ES-I3 (cell line): ENCODE measurements around the gene RALGPS2.
A peak's percentile ranks its signal among the peaks of the same experiment; 100 is the strongest.

Experiments
- H3K36me3 ChIP-seq: 2 replicates; pipeline ENCODE4 v1.6.1; 2013; ENCODE audit warnings: mild to moderate bottlenecking, low read length, control low read depth, moderate library complexity; ENCODE audit not compliant: insufficient read depth
- H3K4me1 ChIP-seq: 2 replicates; pipeline ENCODE4 v1.6.1; 2013; ENCODE audit warnings: mild to moderate bottlenecking, control low read depth, low read length; ENCODE audit not compliant: insufficient read depth
- H3K9ac ChIP-seq: 2 replicates; pipeline ENCODE4 v1.6.1; 2013; ENCODE audit warnings: low read depth, mild to moderate bottlenecking, low read length, moderate library complexity
- H3K9me3 ChIP-seq: 2 replicates; pipeline ENCODE4 v1.6.1; 2013; ENCODE audit warnings: mild to moderate bottlenecking, low read length, moderate library complexity; ENCODE audit not compliant: control insufficient read depth, insufficient read depth

Gene RALGPS2, protein sequence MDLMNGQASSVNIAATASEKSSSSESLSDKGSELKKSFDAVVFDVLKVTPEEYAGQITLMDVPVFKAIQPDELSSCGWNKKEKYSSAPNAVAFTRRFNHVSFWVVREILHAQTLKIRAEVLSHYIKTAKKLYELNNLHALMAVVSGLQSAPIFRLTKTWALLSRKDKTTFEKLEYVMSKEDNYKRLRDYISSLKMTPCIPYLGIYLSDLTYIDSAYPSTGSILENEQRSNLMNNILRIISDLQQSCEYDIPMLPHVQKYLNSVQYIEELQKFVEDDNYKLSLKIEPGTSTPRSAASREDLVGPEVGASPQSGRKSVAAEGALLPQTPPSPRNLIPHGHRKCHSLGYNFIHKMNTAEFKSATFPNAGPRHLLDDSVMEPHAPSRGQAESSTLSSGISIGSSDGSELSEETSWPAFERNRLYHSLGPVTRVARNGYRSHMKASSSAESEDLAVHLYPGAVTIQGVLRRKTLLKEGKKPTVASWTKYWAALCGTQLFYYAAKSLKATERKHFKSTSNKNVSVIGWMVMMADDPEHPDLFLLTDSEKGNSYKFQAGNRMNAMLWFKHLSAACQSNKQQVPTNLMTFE

DNA sequence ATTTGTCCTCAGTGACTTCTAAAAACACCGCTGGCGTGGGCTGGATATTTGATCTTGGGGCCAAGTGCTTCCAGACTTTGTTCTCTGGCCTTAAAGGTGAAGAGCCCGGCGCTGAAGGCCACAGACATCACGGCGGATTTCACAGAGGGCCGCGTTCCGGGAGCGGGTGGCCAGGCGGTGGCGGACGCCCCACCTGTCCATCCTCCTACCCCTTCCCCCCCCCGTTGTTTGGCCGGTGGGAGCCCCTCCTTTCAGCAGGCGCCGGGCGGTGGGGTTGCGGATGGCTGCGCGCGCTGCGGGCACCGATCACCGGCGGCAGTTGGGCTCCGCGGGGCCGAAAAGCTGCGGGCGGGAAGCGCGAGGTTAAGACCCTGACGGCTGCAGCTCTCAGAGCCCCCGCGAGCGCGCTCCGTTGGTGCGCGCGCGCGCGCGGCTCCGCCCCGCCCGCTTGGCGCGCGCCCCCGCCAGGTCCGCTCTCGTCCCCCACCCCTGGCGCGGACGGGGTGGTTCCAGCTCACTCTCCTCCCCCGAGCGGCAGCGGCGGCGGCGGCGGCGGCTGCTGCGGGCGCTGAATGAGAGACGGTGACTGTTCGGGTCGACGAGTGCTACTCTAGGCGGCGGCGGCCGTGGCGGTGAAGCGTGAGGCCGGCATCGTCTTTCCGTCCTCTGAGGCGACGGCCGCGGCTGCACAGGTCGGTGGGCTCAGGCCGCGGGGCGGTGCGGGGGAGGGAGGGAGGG is at the start of gene RALGPS2:
Gene RALGPS2, plus strand, starts transcription at position 517 of the 738 bp plus-strand sequence. CDS start 51,521 bp downstream, outside the sequence.
- no peaks in the 10 kb centered on the region for H3K4me1 ChIP-seq
- 0 out of 2 replicates have a peak, but pooled peaks cover 2% of the 10 kb centered on the region for H3K9me3 ChIP-seq
- peak within 1 kb of the TSS; percentile 98 for H3K9ac ChIP-seq
- no peaks in the 10 kb centered on the region for H3K36me3 ChIP-seq

DNA sequence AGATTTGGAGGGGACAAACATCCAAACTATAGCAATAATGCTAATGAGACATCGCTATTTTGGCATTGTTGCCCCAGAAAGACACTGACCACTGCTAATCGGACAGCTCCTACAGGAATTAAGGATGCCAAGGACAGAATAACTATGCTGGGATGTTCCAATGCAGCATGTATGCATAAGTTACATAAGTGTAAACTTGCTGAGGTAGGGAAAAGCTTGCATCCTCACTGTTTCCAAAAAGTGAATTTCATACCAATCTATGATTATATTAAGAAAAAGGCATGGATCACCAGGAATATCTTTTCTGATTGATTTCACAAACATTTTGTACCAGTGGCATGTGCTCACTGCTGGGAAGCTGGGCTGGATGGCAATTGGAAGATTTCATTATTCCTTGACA is 45.8 kb upstream of the RALGPS2 start:
- Histone ChIP-seq H3K9ac (no peak overlapping the region), H3K9me3 (no peaks in the 10 kb centered on the region; the same call in 1 of the 2 replicates), H3K4me1 (no peaks in the 10 kb centered on the region), H3K36me3 (no peaks in the 10 kb centered on the region)

DNA sequence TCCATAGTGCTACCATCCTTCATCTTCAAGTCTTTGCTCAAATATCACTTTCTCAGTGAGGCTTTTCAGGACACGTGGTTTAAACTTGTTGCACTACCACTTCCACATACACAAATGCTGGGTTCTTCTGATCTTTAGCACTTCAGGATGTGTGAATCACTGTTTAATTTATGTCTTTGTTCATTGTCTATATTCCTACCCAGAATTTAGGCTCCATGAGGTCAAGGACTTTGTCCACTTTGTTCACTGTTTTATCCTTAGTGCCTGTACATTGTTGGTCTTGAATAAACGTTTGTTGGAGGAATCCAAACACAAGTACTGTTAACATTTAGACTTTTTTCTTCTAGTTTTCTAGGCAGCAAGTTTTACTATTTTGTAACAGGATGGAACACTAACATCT is 42.6 kb upstream of the RALGPS2 start:
- Histone ChIP-seq H3K9ac (no peak overlapping the region), H3K36me3 (no peaks in the 10 kb centered on the region), H3K4me1 (no peaks in the 10 kb centered on the region), H3K9me3 (no peaks in the 10 kb centered on the region)

DNA sequence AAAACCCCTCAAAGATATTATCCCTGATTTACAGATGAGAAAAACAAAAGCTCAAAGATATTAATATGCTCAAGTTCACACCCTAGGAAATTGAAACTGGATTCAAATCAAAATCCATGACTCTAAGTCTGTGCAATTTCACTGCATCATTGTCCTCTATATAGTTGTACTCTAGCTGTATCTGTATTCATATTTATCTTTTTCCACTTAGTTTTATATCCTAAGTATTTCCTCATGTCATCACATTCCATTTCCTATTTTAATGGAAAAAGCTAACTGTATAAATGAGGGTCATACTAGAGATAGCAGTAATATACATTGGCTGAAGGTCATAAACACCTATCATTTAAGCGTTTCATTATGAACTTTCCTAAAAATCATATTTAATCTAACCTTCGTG is 42.2 kb upstream of the RALGPS2 start:
- H3K9ac ChIP-seq = no peak overlapping the region
- H3K4me1 ChIP-seq = no peaks in the 10 kb centered on the region
- no peaks in the 10 kb centered on the region for H3K9me3 ChIP-seq
- no peaks in the 10 kb centered on the region for H3K36me3 ChIP-seq

DNA sequence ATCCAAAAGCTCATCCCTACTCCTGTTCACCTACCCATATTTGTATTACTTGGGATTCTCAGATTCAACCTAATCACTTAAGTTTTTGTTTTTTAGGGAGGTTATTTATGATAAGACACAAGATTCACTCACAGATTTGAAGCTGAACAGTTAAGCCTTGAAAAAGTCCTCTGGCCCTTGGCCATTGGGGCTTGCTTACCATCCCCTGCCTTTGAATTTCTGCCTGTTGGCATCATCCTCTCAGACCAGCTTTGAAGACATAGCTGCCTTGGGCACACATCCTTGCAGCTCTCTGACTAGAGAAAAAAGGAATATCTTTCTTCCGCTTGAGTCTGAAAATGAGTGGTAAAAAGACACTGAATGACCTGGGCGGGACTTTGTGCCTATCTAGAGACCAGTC is 41.8 kb upstream of the RALGPS2 start:
- Histone ChIP-seq H3K4me1 (no peaks in the 10 kb centered on the region), H3K9me3 (no peaks in the 10 kb centered on the region), H3K36me3 (no peaks in the 10 kb centered on the region), H3K9ac (no peak overlapping the region)

DNA sequence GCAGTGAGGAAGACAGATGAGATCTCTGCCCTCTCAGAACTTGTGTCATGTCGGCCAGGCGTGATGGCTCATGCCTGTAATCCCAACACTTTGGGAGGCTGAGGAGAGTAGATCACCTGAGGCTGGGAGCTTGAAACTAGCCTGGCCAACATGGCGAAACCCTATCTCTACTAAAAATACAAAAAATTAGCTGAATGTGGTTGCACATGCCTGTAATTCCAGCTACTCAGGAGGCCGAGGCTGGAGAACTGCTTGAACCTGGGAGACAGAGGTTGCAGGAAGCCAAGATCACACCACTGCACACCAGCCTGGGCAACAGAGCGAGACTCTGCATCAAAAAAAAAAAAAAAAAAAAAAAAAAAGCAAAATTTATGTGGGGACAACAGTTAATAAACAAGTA is 40.9 kb upstream of the RALGPS2 start:
- H3K9ac ChIP-seq = no peak overlapping the region
- H3K4me1 ChIP-seq = no peaks in the 10 kb centered on the region

DNA sequence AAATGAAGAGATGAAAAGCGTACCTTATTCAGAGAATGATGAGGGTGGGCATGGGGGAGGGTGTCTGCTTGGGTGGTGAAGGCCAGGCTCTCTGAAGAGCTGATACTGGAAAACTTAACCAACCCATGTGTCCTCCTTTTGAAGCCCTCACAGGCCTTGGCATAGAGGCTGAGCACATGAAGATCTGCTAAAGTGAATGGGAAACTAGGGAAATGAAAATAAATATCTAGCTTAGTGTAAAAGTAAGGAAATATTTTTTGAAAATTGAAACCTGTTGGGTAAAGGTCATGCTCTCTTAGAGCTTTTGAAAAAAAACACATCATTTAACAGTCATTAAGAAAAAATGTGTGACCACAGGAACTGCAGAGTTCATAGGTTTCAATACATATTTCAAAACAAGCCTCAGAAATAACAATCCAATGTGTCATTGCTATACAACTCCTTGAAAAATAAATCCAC is 40.5 kb upstream of the RALGPS2 start:
- no peaks in the 10 kb centered on the region for H3K9me3 ChIP-seq
- no peak overlapping the region for H3K9ac ChIP-seq
- no peaks in the 10 kb centered on the region for H3K4me1 ChIP-seq
- H3K36me3 ChIP-seq = no peaks in the 10 kb centered on the region

More for the DNA sequence above, 40.9 kb upstream of the RALGPS2 start:
- H3K9me3 ChIP-seq = no peaks in the 10 kb centered on the region
- H3K36me3 ChIP-seq = no peaks in the 10 kb centered on the region

DNA sequence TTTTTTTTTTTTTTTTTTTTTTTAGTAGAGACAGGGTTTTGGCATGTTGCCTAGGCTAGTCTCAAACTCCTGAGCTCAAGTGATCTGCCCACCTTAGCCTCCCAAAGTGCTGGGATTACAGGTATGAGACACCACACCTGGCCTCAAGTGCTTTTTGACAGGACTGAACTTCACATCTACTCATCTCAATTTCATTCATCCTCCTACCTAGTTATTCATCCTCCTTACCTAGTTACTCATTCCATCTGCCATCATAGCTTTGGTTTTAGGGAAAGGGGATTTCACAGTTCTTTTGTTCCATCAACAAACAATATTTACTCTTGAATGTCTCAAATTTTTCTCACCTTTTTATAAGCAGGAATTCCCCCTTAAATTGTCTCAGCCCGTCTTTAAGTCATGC is 38.6 kb upstream of the RALGPS2 start:
- Histone ChIP-seq H3K9me3 (no peaks in the 10 kb centered on the region), H3K36me3 (no peaks in the 10 kb centered on the region), H3K4me1 (no peaks in the 10 kb centered on the region), H3K9ac (no peak overlapping the region)

DNA sequence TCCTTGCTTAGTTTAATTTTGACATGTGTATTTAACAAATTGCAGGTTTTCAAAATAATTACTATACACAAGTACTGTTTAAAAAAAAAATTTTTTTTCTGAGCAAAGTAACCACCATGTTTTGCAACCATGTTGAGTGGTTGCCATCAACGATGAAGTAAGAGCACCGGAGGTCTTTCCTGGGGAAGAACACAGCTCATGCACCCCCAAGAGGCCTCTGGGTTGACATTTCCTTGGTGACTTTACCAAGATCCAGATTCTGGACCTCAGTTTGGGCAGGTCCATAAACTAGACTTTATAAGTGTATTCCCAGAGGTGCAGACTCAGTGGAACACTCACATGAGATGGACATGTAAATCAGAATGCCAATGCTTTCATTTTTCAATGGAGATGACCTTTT is 36.8 kb upstream of the RALGPS2 start:
- H3K9ac ChIP-seq = no peak overlapping the region
- H3K9me3 ChIP-seq = no peaks in the 10 kb centered on the region
- no peaks in the 10 kb centered on the region for H3K4me1 ChIP-seq
- no peaks in the 10 kb centered on the region for H3K36me3 ChIP-seq

DNA sequence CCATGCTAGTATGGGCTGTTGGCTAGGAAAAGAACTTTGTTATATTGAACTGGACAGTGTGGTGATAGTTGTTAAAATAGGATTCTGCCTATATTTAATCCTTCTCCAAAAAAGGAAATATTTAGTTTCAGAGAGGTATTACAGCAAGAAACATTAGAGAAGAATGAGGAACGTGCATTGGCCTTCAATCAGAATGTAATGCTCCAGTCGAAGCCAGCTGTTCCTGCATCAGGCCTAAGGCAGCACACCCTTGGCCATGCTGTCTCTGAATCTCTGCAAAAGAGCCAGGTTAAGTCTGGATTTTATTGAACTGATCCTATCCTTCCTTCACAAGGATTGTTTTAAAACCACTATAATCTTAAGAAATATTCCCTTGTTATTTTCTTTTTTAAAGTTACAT is 35.3 kb upstream of the RALGPS2 start:
- no peak overlapping the region for H3K9ac ChIP-seq
- H3K36me3 ChIP-seq = no peaks in the 10 kb centered on the region

DNA sequence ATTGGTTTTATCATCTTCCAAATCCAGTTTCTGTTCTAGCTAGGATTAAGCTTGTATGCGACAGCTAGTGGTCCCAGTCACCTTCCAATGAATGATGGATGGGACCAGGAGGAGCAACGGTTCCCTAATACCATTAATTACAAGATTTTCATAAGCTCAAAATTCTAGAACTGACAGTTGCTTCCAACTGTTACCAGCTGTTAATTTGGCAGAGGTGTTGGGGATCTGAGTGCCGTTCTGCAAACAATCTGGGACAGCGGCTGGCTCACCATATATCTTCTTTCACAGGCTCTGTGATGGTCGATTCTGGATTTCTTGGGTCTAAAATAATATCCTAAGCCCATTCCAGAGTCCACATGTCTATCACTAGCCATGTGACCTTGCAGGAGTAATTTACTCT is 34.5 kb upstream of the RALGPS2 start:
- H3K4me1 ChIP-seq = no peaks in the 10 kb centered on the region
- no peaks in the 10 kb centered on the region for H3K9me3 ChIP-seq
- no peak overlapping the region for H3K9ac ChIP-seq
- H3K36me3 ChIP-seq = no peaks in the 10 kb centered on the region

More for the DNA sequence above, 35.3 kb upstream of the RALGPS2 start:
- no peaks in the 10 kb centered on the region for H3K4me1 ChIP-seq
- no peaks in the 10 kb centered on the region for H3K9me3 ChIP-seq

DNA sequence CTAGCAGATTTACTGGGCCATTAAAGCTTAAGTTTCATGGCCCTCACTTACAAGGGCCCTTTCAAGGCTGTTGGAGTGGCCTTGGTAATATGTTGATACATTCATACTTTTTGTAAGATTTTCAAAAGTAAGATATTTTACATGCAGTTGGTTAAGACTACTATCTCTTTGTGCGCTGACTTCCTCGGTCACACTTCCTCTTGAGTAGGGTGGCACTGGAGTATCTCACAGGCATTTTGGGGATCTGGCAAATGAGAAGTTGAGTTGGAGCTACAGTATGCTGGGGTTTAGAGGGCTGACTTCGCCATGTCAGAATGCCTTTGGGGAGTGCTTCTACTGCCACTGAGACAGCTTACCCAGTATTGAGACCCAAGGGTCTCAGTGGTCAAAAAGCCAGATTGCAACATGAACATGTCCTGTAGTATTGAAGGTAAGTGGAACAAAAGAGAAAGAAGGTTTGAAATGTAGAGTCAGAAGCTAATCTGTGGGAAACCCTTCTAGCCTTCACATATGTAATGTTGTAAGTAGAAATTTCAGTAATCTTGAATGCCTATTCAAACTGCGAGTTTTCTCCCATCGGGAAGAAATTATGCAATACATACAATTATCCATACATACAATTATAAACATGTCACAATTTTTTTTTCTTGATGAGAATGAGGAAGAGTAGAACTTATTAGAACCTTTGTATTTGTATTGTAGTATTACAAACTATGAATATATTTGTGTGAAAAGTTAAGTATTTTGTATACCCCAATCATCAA is 32.3 kb upstream of the RALGPS2 start:
- no peaks in the 10 kb centered on the region for H3K4me1 ChIP-seq
- H3K36me3 ChIP-seq = no peaks in the 10 kb centered on the region
- H3K9ac ChIP-seq = no peak overlapping the region
- H3K9me3 ChIP-seq = no peaks in the 10 kb centered on the region

DNA sequence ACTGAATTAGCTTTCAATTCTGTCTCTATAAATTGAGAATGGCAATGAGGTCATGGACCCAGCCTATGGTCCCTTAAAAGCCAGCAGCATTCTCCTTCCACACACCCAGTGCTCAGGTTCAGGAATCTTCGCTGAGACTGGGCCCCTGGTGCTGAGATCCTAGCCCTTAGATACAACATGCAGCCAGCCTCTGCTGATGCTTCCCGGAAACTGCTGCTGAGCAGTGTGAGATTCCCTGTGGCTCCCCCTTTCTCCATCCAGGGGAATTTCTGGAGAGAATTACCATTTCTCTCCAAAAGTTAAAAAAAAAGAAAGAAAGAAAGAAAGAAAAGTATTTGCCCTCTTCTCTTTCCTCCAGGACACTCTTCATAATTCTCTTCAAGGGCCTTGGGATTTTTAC is 31.7 kb upstream of the RALGPS2 start:
- H3K4me1 ChIP-seq = no peaks in the 10 kb centered on the region
- no peaks in the 10 kb centered on the region for H3K9me3 ChIP-seq
- H3K9ac ChIP-seq = no peak overlapping the region
- no peaks in the 10 kb centered on the region for H3K36me3 ChIP-seq

DNA sequence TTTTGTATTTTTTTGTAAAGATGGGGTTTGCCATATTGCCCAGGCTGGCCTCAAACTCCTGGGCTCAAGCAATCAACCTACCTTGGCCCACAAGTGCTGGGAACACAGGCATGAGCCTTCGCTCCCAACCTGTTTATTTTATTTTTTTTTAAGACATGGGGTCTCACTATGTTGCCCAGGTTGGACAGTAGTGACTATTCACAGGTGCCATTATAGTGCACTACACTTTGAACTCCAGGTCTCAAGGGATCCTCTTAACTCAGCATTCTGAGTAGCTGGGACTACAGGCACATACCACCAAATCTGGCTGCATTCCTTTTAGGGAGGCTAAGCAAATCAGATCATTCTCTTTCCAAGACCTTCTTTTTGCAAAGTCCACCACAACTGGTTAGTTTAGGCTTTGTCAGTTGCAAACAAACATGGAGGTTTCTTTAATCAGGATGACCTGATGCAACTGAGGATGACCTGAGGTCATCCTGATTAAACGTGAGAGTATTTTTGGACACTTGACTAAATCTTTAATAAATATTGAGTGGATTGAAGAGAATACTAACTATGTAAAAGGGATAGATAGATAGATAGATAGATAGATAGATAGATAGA is 30.0 kb upstream of the RALGPS2 start:
- H3K9me3 ChIP-seq = no peaks in the 10 kb centered on the region
- H3K9ac ChIP-seq = no peak overlapping the region
- H3K36me3 ChIP-seq = no peaks in the 10 kb centered on the region
- no peaks in the 10 kb centered on the region for H3K4me1 ChIP-seq
